HUES64 (cell line): ENCODE measurements around the gene NTHL1.
A peak's percentile ranks its signal among the peaks of the same experiment; 100 is the strongest.
"Not testable (repeated sequence)": the region's sequence is repeated elsewhere in the genome, so short reads cannot be mapped to it uniquely, and the experiment has no call there.

Experiments
- H3K27ac ChIP-seq: 2 replicates; pipeline ENCODE4 v1.7.0; 2013; ENCODE audit warnings: low read depth, low read length, inconsistent platforms
- H3K27me3 ChIP-seq: 2 replicates; pipeline ENCODE4 v1.6.1; 2013; ENCODE audit warnings: mild to moderate bottlenecking, low read length; ENCODE audit not compliant: insufficient read depth
- H3K36me3 ChIP-seq: 2 replicates; pipeline ENCODE4 v1.6.1; 2013; ENCODE audit warnings: mild to moderate bottlenecking, low read length; ENCODE audit not compliant: insufficient read depth
- H3K4me1 ChIP-seq: 2 replicates; pipeline ENCODE4 v1.6.1; 2013; ENCODE audit warnings: mild to moderate bottlenecking, low read length, moderate library complexity; ENCODE audit not compliant: insufficient read depth
- H3K4me3 ChIP-seq: 2 replicates; pipeline ENCODE4 v1.5.1; 2013; ENCODE audit warnings: mild to moderate bottlenecking, low read length, moderate library complexity
- H3K9ac ChIP-seq: 2 replicates; pipeline ENCODE4 v1.6.1; 2013; ENCODE audit warnings: mild to moderate bottlenecking, low read depth, low read length
- H3K9me3 ChIP-seq: 2 replicates; pipeline ENCODE4 v1.6.1; 2013; ENCODE audit warnings: low read depth, low read length; ENCODE audit not compliant: insufficient read depth
- WGBS: fragments of 150-250, 120-280 bp; methylation state at CpG from one replicate; pipeline ENCODE4 v1.1.7; 2013; ENCODE audit warnings: missing lambda C conversion rate; 5-methylcytosine and 5-hydroxymethylcytosine counted together

The NTHL1 gene

DNA sequence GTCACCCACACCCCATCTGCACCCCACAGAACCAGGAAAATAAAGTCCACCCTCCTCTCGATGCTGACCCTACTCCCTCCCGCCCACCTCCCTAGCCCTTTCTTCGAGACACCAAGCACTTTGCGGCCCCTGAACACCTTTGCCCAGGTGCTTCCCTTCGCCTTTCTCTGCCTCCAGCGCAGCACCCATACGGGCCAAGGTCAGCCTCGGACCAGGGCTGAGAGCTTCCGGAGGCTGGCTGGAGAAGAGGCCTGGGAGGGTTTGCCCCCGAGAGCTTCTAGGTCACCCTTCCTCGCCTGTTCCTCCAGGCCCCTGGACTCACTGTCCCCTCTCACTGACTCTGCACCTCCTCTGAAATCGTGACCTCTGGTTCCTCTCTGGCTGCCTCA lies 23.6 kb downstream of the NTHL1 start:
- H3K27ac ChIP-seq, result no peak overlapping the region
- no peaks in the 10 kb centered on the region for H3K4me1 ChIP-seq
- H3K9me3 ChIP-seq, result no peaks in the 10 kb centered on the region
- WGBS, result 89% methylated on average over 12 of the region's 12 CpGs
- H3K27me3 ChIP-seq, result peaks cover 75% of the 10 kb centered on the region
- H3K9ac ChIP-seq, result no peak overlapping the region
- peak overlapping the region; percentile 58; the same call in 1 of the 2 replicates for H3K4me3 ChIP-seq
- H3K36me3 ChIP-seq, result no peaks in the 10 kb centered on the region

DNA sequence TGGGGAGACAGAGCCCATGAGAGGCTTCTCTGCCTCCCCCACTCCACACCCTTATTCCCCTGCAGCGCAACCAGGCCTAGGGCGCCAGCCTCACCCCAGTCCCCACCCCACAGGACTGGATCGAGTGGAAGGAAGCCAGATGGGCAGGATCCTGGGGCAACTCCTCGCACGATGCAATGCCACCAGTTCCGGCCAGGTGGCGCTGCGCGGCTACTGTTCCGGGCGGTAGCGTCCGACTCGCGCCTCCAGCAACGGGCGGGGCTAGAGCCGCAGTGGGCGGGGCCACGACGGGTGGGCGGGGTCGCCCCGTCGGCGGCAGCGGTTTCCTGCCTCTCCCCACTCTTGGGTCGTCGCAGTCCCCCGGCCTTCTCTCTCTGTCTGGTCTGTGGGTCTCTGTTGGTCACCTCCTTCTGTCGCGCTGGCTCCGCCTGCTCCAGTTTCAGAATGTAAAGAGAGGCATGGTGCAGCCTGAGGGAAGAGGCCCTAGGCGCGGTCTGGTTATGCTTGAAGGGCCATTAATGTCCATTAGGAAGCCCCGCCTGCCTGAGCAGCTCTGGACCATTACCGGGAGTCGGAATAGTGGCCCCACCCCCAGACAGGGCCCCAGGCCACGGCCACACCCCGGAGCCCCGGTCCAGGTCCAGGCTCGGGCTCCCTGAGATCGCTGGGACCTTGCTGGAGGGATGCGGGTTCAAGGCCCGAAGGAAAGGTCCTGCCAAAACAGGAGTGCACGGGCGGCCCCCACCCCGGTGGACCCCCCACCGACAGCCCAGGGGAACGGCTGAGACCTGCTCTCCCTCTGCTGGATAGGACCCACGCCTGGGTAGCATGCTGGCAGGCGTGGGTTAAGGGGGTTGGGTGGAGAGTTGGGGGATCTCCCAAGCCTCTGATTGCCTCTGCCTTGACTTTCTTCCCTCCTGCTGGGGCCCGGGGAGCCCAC lies 24.3 kb downstream of the NTHL1 start:
- Histone ChIP-seq H3K27ac (no peak overlapping the region), H3K27me3 (peaks cover 79% of the 10 kb centered on the region), H3K9ac (no peak overlapping the region), H3K9me3 (no peaks in the 10 kb centered on the region), H3K4me1 (no peaks in the 10 kb centered on the region), H3K36me3 (no peaks in the 10 kb centered on the region), H3K4me3 (peak overlapping the region; percentile 58)
- 10% methylated on average over 53 of the region's 53 CpGs for WGBS

DNA sequence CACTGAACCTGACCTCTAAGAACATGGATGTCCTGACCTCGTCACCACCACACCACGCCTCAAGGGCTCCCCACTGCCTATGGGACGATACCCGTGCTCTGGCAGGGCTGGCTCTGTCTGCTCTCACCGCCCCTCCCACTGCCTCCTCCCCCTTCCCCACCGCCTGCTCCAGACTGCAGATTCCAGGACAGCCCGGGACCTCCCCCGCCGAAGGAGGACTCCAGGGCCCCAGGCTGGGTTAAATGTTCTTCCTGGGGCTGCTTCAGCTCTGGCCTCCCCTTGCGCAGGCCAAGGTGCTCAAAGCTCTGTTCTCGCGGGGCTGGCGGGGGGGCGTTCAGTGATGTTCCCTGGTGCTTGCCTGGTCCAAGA lies 24.9 kb downstream of the NTHL1 start:
- no peaks in the 10 kb centered on the region for H3K36me3 ChIP-seq
- no peak overlapping the region for H3K9ac ChIP-seq
- H3K27me3 ChIP-seq, result peaks cover 77% of the 10 kb centered on the region
- H3K9me3 ChIP-seq, result no peaks in the 10 kb centered on the region
- 2% methylated on average over 14 of the region's 14 CpGs for WGBS
- H3K27ac ChIP-seq, result no peak overlapping the region
- peak overlapping the region; percentile 58 for H3K4me3 ChIP-seq
- no peaks in the 10 kb centered on the region for H3K4me1 ChIP-seq

DNA sequence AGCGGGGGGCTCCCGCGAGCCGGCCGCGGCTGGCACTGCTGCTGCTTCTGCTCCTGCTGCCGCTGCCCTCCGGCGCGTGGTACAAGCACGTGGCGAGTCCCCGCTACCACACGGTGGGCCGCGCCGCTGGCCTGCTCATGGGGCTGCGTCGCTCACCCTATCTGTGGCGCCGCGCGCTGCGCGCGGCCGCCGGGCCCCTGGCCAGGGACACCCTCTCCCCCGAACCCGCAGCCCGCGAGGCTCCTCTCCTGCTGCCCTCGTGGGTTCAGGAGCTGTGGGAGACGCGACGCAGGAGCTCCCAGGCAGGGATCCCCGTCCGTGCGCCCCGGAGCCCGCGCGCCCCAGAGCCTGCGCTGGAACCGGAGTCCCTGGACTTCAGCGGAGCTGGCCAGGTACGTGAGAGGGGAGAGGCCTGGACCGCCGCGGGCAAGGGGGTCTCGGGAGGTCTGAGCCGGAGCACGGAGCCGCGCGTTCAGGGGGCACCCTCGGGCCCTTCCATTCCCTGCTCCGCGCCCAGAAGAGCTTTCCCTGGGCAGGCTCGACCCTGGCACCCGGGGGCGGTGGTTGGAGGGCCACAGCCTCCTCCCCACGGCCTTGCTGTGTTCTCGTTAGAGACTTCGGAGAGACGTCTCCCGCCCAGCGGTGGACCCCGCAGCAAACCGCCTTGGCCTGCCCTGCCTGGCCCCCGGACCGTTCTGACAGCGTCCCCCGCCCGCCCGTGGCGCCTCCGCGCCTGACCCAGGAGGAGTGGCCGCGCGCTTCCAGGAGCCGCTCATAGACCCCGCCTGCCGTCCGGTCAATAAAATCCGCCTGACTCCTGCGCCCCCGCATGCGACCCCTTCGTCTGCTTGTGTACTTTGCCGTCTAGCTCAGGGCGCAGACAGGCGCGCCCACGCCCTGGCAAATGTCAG lies 27.5 kb downstream of the NTHL1 start:
- Histone ChIP-seq H3K27me3 (peaks cover 61% of the 10 kb centered on the region), H3K27ac (no peak overlapping the region), H3K36me3 (no peaks in the 10 kb centered on the region), H3K9me3 (no peaks in the 10 kb centered on the region), H3K9ac (peak overlapping the region; percentile 44; the same call in 1 of the 2 replicates), H3K4me1 (no peaks in the 10 kb centered on the region), H3K4me3 (peak overlapping the region; percentile 48)
- WGBS, result 3% methylated on average over 96 of the region's 96 CpGs

DNA sequence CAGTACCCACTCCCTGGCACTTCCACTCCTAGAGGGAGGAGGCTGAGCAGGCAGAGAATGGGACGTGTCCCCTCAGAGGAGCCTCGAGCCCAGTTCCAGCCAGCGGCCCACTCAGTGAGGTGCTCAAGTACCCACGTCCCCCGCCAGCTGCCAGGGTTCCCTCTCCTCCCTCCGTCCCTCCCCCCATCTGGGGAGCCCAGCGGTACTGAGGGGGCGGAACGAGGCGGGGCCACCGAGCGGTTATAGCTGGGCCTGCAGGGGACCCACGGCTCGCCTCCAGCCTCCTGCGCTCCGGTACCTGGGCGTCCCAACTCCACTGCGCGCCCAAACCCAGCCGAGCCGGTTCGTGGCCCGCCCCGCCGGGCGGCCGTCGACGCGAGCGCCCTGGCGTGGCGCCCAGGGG lies 28.1 kb downstream of the NTHL1 start, which contains the start of gene NPW:
Gene NPW, plus strand, starts transcription at position 268 of the 403 bp plus-strand sequence.
- Histone ChIP-seq H3K4me1 (no peaks in the 10 kb centered on the region), H3K9ac (peak within 1 kb of the TSS; percentile 44; the same call in 1 of the 2 replicates), H3K9me3 (no peaks in the 10 kb centered on the region), H3K4me3 (peak within 1 kb of the TSS; percentile 48), H3K36me3 (no peaks in the 10 kb centered on the region), H3K27me3 (peaks cover 57% of the 10 kb centered on the region), H3K27ac (no peak within 1 kb of the TSS)
- 6% methylated on average over 33 of the region's 33 CpGs for WGBS

DNA sequence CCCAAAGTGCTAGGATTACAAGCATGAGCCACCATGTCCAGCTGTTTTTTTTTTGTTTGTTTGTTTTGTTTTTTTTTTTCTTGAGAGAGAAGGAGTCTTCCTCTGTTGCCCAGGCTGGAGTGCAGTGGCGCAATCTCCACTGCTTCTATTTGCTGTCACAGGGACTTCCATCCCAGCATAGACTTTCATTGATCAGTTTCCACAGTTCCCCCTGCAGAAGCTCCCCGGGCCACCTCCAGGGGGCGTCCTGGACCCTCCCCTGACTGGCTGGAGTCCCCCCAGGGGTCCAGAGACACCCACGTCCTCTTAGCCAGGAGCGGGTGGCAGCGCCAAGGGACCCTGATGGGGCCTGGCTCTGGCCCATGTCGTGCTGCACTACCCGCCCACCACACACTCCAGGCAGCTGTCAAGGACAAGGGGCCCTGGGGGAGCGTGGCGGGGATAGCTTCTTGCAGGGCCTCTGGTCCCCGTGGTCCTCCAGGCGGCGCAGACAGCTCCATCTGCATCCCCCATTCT lies 31.2 kb downstream of the NTHL1 start:
- Histone ChIP-seq H3K36me3 (no peaks in the 10 kb centered on the region), H3K27me3 (peaks cover 39% of the 10 kb centered on the region), H3K9ac (no peak overlapping the region), H3K4me3 (no peak overlapping the region), H3K4me1 (no peaks in the 10 kb centered on the region), H3K27ac (no peak overlapping the region), H3K9me3 (no peaks in the 10 kb centered on the region)
- WGBS, result 58% methylated on average over 13 of the region's 13 CpGs

DNA sequence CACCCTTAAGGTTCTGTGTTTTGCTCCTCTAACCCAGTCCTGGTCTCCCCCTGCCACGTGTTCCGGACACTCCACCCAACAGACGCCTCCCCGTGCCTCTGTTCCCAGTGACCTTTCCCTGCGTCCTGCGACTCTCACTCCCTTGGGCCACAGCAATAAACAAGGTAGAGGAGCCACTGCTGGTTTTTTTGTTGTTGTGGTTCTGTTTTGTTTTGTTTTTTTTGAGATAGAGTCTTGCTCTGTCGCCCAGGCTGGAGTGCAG lies 31.8 kb downstream of the NTHL1 start:
- Histone ChIP-seq H3K4me3 (no peak overlapping the region), H3K9ac (no peak overlapping the region), H3K27me3 (peaks cover 33% of the 10 kb centered on the region), H3K36me3 (no peaks in the 10 kb centered on the region), H3K27ac (no peak overlapping the region), H3K4me1 (no peaks in the 10 kb centered on the region), H3K9me3 (no peaks in the 10 kb centered on the region)
- WGBS, result 94% methylated on average over 7 of the region's 7 CpGs

DNA sequence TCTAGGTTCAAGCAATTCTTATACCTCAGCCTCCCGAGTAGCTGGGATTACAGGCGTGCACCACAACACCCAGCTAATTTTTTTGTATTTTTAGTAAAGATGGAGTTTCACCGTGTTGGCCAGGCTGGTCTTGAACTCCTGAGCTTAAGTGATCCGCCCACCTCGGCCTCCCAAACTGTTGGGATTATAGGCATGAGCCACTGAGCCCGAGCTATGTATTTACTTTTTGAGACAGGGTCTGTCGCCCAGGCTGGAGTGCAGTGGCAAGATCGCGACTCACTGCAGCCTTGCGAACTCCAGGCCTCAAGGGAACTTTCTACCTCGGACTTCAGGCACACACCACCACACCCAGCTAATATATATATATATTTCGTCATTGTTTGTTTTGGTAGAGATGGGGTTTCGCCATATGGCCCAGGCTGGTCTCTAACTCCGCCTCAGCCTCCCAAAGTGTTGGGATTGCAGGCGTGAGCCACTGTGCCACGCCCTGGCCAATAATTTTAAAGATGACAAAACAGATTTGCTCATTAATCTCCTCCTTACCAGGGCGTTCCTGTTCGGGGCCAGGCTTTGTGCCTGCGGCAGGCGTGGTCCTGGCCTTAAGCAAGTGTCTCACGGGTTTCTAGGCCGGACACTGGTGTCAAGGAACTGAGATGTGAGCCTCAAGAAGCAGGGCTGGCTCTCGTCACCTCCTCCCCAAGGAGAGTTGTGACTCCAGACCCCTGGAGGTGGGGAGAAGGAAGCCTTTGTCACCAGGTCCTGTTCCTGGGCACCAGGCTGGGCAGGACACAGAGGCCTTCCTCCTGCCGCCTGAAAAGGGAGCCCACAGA lies 32.3 kb downstream of the NTHL1 start:
- no peak overlapping the region for H3K4me3 ChIP-seq
- 93% methylated on average over 23 of the region's 24 CpGs for WGBS
- H3K36me3 ChIP-seq, result no peaks in the 10 kb centered on the region
- no peaks in the 10 kb centered on the region for H3K9me3 ChIP-seq
- no peak overlapping the region for H3K9ac ChIP-seq
- 0 out of 2 replicates have a peak, but pooled peaks cover 3% of the 10 kb centered on the region for H3K4me1 ChIP-seq
- peaks cover 28% of the 10 kb centered on the region for H3K27me3 ChIP-seq
- no peak overlapping the region for H3K27ac ChIP-seq

DNA sequence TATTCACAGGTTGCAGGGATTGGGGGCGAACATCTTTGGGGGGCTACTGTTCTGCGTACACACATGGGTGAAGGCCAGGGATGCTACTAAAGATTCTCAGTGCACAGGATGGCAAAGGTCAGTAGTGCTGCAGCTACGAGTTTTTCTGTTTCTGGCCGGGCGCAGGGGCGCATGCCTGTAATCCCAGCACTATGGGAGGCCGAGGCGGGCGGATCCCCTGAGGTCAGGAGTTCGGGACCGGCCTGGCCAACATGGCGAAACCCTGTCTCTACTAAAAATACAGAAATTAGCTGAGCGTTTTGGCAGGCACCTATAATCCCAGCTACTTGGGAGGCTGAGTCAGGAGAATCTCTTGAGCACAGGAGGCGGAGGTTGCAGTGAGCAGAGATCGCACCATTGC lies 34.1 kb downstream of the NTHL1 start:
- H3K27me3 ChIP-seq, result peaks cover 10% of the 10 kb centered on the region
- H3K4me1 ChIP-seq, result peaks cover 7% of the 10 kb centered on the region; the same call in 1 of the 2 replicates
- H3K4me3 ChIP-seq, result no peak overlapping the region
- H3K9me3 ChIP-seq, result no peaks in the 10 kb centered on the region
- no peak overlapping the region for H3K27ac ChIP-seq
- H3K36me3 ChIP-seq, result no peaks in the 10 kb centered on the region
- H3K9ac ChIP-seq, result no peak overlapping the region
- WGBS, result 95% methylated on average over 15 of the region's 15 CpGs

DNA sequence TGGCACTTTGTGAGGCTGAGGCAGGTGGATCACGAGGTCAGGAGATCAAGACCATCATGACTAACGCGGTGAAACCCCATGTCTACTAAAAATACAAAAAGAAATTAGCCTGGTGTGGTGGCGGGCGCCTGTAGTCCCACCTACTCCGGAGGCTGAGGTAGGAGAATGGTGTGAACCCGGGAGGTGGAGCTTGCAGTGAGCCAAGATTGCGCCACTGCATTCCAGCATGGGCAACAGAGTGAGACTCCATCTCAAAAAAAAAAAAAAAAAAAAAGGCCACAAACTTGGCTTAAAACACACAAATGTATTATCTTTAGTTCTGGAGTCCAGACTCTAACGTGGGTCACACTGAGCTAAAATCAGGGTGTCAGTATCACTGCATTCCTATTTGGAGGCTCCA lies 35.9 kb downstream of the NTHL1 start:
- not testable (repeated sequence) for H3K27ac ChIP-seq, H3K9me3 ChIP-seq, H3K4me3 ChIP-seq, H3K27me3 ChIP-seq, H3K9ac ChIP-seq, H3K36me3 ChIP-seq
- 90% methylated on average over 9 of the region's 9 CpGs for whole genome bisulfite sequencing
- peaks cover 14% of the 10 kb centered on the region; the same call in 1 of the 2 replicates for H3K4me1 ChIP-seq
